Osteoblast (primary cell): ENCODE results near the gene C3orf85. TPM values are rescaled to one million over a fixed set of nuclear protein-coding genes. Genes with fewer than 3 reads are reported as not detected.

Experiments
- DNase-seq: peaks from one replicate; pipeline ENCODE4 v3.0.0; 2011; ENCODE audit warnings: low spot score, mixed read lengths; ENCODE audit not compliant: insufficient read length; ENCODE audit errors: missing footprints
- H2AFZ ChIP-seq: 2 replicates; pipeline ENCODE4 v1.6.0; 2011; ENCODE audit warnings: mild to moderate bottlenecking, low read length
- H3K27ac ChIP-seq: 2 replicates; pipeline ENCODE4 v1.5.1; 2011; ENCODE audit warnings: mild to moderate bottlenecking, low read depth, low read length, moderate library complexity
- H3K27me3 ChIP-seq: 2 replicates; pipeline ENCODE4 v1.6.0; 2012; ENCODE audit warnings: mild to moderate bottlenecking, control low read depth, inconsistent platforms, low read length, moderate library complexity; ENCODE audit not compliant: insufficient read depth
- H3K36me3 ChIP-seq: 2 replicates; pipeline ENCODE4 v1.5.1; 2011; ENCODE audit warnings: mild to moderate bottlenecking, low read length, control low read depth, moderate library complexity; ENCODE audit not compliant: insufficient read depth
- H3K4me1 ChIP-seq: 2 replicates; pipeline ENCODE4 v1.5.1; 2011; ENCODE audit warnings: mild to moderate bottlenecking, low read length, control low read depth, moderate library complexity; ENCODE audit not compliant: insufficient read depth
- H3K4me2 ChIP-seq: 2 replicates; pipeline ENCODE4 v1.6.0; 2011; ENCODE audit warnings: mild to moderate bottlenecking, low read length; ENCODE audit not compliant: insufficient read depth
- H3K4me3 ChIP-seq: fragments of 200-600 bp; sonication (generic); 3 replicates; pipeline ENCODE4 v1.5.1; 2012; ENCODE audit warnings: mild to moderate bottlenecking, low read length, inconsistent platforms; ENCODE audit not compliant: insufficient read depth
- H3K79me2 ChIP-seq: 2 replicates; pipeline ENCODE4 v1.6.0; 2012; ENCODE audit warnings: mild to moderate bottlenecking, low read length, control low read depth, inconsistent platforms; ENCODE audit not compliant: insufficient read depth
- H3K9me3 ChIP-seq: 2 replicates; pipeline ENCODE4 v1.5.1; 2011; ENCODE audit warnings: low read depth, low read length, control low read depth
- H4K20me1 ChIP-seq: 2 replicates; pipeline ENCODE4 v1.6.0; 2012; ENCODE audit warnings: mild to moderate bottlenecking, low read length, control low read depth; ENCODE audit not compliant: insufficient read depth
- total RNA-seq: library from RNA; depleted of rRNA; stranded (reverse); fragments of >200 nt; gene quantifications from 2 replicates; pipeline ENCODE4 v1.2.3, GENCODE V29; 2012
- TF ChIP-seq, protein P1 (sequence below): IDR thresholded peaks from 2 replicates; pipeline ENCODE4 v1.5.1; 2011; ENCODE audit warnings: mild to moderate bottlenecking, low read depth, low read length, moderate library complexity; ENCODE audit errors: extremely low read depth

The C3orf85 gene
- not detected in 2 replicates for total RNA-seq

- no peaks in the 10 kb centered on the region for H4K20me1 ChIP-seq
- DNase-seq = no peak
- H3K79me2 ChIP-seq = no peaks in the 10 kb centered on the region
- no peak within 1 kb of the TSS for H3K4me3 ChIP-seq
- H3K4me2 ChIP-seq = no peak within 1 kb of the TSS
- TF ChIP-seq, protein P1, sequence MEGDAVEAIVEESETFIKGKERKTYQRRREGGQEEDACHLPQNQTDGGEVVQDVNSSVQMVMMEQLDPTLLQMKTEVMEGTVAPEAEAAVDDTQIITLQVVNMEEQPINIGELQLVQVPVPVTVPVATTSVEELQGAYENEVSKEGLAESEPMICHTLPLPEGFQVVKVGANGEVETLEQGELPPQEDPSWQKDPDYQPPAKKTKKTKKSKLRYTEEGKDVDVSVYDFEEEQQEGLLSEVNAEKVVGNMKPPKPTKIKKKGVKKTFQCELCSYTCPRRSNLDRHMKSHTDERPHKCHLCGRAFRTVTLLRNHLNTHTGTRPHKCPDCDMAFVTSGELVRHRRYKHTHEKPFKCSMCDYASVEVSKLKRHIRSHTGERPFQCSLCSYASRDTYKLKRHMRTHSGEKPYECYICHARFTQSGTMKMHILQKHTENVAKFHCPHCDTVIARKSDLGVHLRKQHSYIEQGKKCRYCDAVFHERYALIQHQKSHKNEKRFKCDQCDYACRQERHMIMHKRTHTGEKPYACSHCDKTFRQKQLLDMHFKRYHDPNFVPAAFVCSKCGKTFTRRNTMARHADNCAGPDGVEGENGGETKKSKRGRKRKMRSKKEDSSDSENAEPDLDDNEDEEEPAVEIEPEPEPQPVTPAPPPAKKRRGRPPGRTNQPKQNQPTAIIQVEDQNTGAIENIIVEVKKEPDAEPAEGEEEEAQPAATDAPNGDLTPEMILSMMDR = no peak
- H2AFZ ChIP-seq = no peak within 1 kb of the TSS
- no peaks in the 10 kb centered on the region for H3K4me1 ChIP-seq
- no peak within 1 kb of the TSS for H3K27ac ChIP-seq
- no peaks in the 10 kb centered on the region for H3K36me3 ChIP-seq
- no peaks in the 10 kb centered on the region for H3K27me3 ChIP-seq
- H3K9me3 ChIP-seq = no peaks in the 10 kb centered on the region
Observed at GRCh38 chr3:109136523-109136922, at the start of gene C3orf85. Gene C3orf85, plus strand, starts transcription at chr3:109136719. Its CDS starts 129 bp downstream, at chr3:109136848.

DNA sequence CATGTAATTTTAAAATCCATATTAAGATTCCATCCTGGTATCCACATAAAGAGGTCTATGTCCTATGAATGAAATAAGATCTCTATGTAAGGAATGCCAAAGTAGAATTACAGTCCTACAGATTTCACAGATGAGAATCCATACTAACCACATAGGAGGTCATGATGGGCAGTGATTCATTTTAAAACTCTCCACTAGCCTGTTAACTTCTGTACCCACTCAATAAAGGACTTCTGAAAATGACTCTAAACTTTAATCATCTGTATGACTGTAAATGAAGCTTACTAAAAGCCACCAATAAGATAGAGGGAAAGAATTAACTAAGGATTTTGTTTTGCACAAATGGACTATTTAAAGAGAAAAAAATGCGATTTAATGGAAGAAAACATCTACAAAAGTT is 47.3 kb upstream of the C3orf85 start:
- DNase-seq = no peak
- Histone ChIP-seq H3K4me2 (no peak overlapping the region), H4K20me1 (no peaks in the 10 kb centered on the region)

DNA sequence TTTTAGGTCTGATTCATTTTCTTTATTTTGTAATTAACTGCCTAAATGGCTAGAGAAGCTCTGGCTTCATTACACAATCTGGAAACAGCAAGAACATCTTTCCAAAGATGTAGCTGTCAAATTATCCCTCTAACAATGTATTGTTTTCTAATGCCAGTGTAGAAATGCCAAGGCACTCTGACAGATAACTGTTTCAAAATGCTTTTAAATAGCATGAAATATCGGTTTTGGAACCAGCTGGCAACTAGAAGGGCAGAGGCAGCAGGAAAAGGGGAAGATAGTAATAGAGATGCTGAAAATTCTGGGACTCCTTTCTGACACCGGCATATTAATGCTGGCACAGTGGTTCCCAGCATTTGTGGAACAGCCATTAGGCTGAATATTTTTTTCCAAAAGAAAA is 44.7 kb upstream of the C3orf85 start:
- no peak overlapping the region for H2AFZ ChIP-seq
- H3K27me3 ChIP-seq = no peaks in the 10 kb centered on the region
- no peaks in the 10 kb centered on the region for H3K36me3 ChIP-seq
- no peaks in the 10 kb centered on the region for H3K9me3 ChIP-seq
- H3K79me2 ChIP-seq = no peaks in the 10 kb centered on the region
- H3K4me1 ChIP-seq = no peaks in the 10 kb centered on the region
- no peak for DNase-seq
- H3K4me2 ChIP-seq = no peak overlapping the region
- H3K27ac ChIP-seq = no peak overlapping the region
- no peaks in the 10 kb centered on the region for H4K20me1 ChIP-seq
- no peak overlapping the region for H3K4me3 ChIP-seq
- TF ChIP-seq, protein P1 = no peak

More for the DNA sequence above, 47.3 kb upstream of the C3orf85 start:
- Histone ChIP-seq H3K36me3 (no peaks in the 10 kb centered on the region), H2AFZ (no peak overlapping the region), H3K9me3 (no peaks in the 10 kb centered on the region), H3K4me1 (no peaks in the 10 kb centered on the region), H3K4me3 (no peak overlapping the region), H3K27me3 (no peaks in the 10 kb centered on the region), H3K27ac (no peak overlapping the region), H3K79me2 (no peaks in the 10 kb centered on the region)
- TF ChIP-seq, protein P1 = no peak

GRCh38 chr3:109093561-109093960 is 43.0 kb upstream of the C3orf85 start:
- TF ChIP-seq, protein P1 = no peak
- no peaks in the 10 kb centered on the region for H3K4me1 ChIP-seq
- H4K20me1 ChIP-seq = no peaks in the 10 kb centered on the region
- H3K4me3 ChIP-seq = no peak overlapping the region
- no peak overlapping the region for H3K4me2 ChIP-seq
- H2AFZ ChIP-seq = no peak overlapping the region
- no peaks in the 10 kb centered on the region for H3K9me3 ChIP-seq
- H3K36me3 ChIP-seq = no peaks in the 10 kb centered on the region
- H3K79me2 ChIP-seq = no peaks in the 10 kb centered on the region
- DNase-seq = no peak
- no peak overlapping the region for H3K27ac ChIP-seq
- H3K27me3 ChIP-seq = no peaks in the 10 kb centered on the region
